Measurements from ENCODE around the gene MAP4K4. TPM values are rescaled to one million over a fixed set of nuclear protein-coding genes. Genes with fewer than 3 reads are reported as not detected.

MAP4K4 gene
- total and polyA plus RNA-seq, 2 of the 4 experiments (the other 2 are of a cell fraction) = 89.4 to 124 TPM

GRCh38 chr2:101855776-101856175 lies 158.3 kb downstream of the MAP4K4 start:
- CTCF ChIA-PET = no interaction called here
- Histone ChIP-seq H2AK9ac (replicated peaks; ENCODE audit: low read depth, low read length, poor library complexity) (no peak overlapping the region), H3K56ac (ENCODE audit: extremely low read depth, insufficient read depth, low read length) (no peak overlapping the region), H3K79me1 (ENCODE audit: low read depth in 1 of 2, low read length in 2 of 2) (peaks cover 53 to 68% of the 10 kb centered on the region in 2 experiments), H3K4me1 (ENCODE audit: control insufficient read depth, insufficient read depth, low read length) (peaks cover 3% of the 10 kb centered on the region; the same call in 1 of the 2 replicates), H3K4ac (ENCODE audit: low read depth, low read length) (no peak overlapping the region), H3K9ac (ENCODE audit: low read depth, low read length) (no peak overlapping the region), H3K18ac (ENCODE audit: low read depth, low read length) (no peak overlapping the region), H2BK5ac (ENCODE audit: low read depth, low read length, poor library complexity, severe bottlenecking) (no peak overlapping the region), H2BK15ac (ENCODE audit: low read depth, low read length) (no peak overlapping the region), H4K91ac (ENCODE audit: insufficient read depth, low read depth, low read length) (no peak overlapping the region), H3K14ac (replicated peaks; ENCODE audit: low read depth, low read length) (no peak overlapping the region), H2AFZ (replicated peaks; ENCODE audit: low read length, poor library complexity) (no peak overlapping the region), H4K20me1 (ENCODE audit: insufficient read depth, low read length) (peaks cover 15% of the 10 kb centered on the region; the same call in 1 of the 2 replicates), H3K36me3 (ENCODE audit: control insufficient read depth, insufficient read depth, low read length) (peaks cover 25% of the 10 kb centered on the region), H3K23ac (ENCODE audit: low read depth, low read length) (no peak overlapping the region), H4K8ac (ENCODE audit: low read depth in 2 of 2, low read length in 2 of 2) (no peak overlapping the region), H3K27ac (ENCODE audit: insufficient read depth, low read length) (no peak overlapping the region), H3K9me3 (ENCODE audit: control insufficient read depth, insufficient read depth, low read length) (no peaks in the 10 kb centered on the region), H2AK5ac (ENCODE audit: low read depth, low read length) (no peak overlapping the region), H3K9me1 (ENCODE audit: insufficient read depth, low read length) (peaks cover 13% of the 10 kb centered on the region), H4K5ac (ENCODE audit: low read depth, low read length) (no peak overlapping the region), H2BK120ac (ENCODE audit: low read depth, low read length) (no peak overlapping the region), H2BK20ac (ENCODE audit: low read depth, low read length) (no peak overlapping the region), H3K27me3 (ENCODE audit: control insufficient read depth, insufficient read depth, low read length) (no peaks in the 10 kb centered on the region), H3K4me3 (ENCODE audit: insufficient read depth, low read depth, low read length) (no peak overlapping the region), H3K4me2 (ENCODE audit: low read depth, low read length) (no peak overlapping the region)
- POLR2A ChIA-PET (ENCODE audit: unreplicated experiment) = no interaction called here
- BruUV-seq (replicated peaks) = no TSS peak
- intact Hi-C loops (cut with micrococcal nuclease) (no loop called here), dilution Hi-C loops (cut with HindIII; ENCODE audit: low sequenced_read_pairs, unreplicated experiment) (no loop called here), in situ Hi-C loops (cut with MboI; ENCODE audit: low sequenced_read_pairs) (no loop called here)
- 100% methylated on average over 4 of the region's 9 CpGs; no CpG with 5 or more reads in 1 of the 2 experiments for WGBS, 2 experiments (ENCODE audit: extremely low coverage in 2 of 2, insufficient read length in 1 of 2)
- ATAC-seq (ENCODE audit: low read depth) = no peak
- no peak for TF ChIP-seq RFX5 (IDR thresholded peaks at IDR 0.05; ENCODE audit: low read depth, low read length)
- TF ChIP-seq POLR2A (IDR thresholded peaks at IDR 0.05; ENCODE audit: low read depth, low read length) = no peak
- TF ChIP-seq BHLHE40 (IDR thresholded peaks at IDR 0.05; ENCODE audit: low read depth, low read length) = no peak
- TF ChIP-seq MAFK (IDR thresholded peaks at IDR 0.05; ENCODE audit: low read depth, low read length) = no peak
- TF ChIP-seq MAZ (IDR thresholded peaks at IDR 0.05; ENCODE audit: borderline replicate concordance, low read depth, low read length) = no peak
- TF ChIP-seq CEBPB (IDR thresholded peaks at IDR 0.05; ENCODE audit: low read depth, low read length) = no peak
- TF ChIP-seq SMC3 (IDR thresholded peaks at IDR 0.05; ENCODE audit: low read depth, low read length) = no peak
- TF ChIP-seq USF2 (IDR thresholded peaks at IDR 0.05; ENCODE audit: low read depth, low read length) = no peak
- TF ChIP-seq MXI1 (IDR thresholded peaks at IDR 0.05; ENCODE audit: borderline replicate concordance, low read depth, low read length) = no peak
- no peak for TF ChIP-seq CHD1 (IDR thresholded peaks at IDR 0.05; ENCODE audit: low read depth, low read length)
- no peak for TF ChIP-seq FOS (IDR thresholded peaks at IDR 0.05; ENCODE audit: low read depth, low read length)
- no peak for TF ChIP-seq ELK1 (IDR thresholded peaks at IDR 0.05; ENCODE audit: borderline replicate concordance, low read depth, low read length)
- DNase-seq = no peak
